Gastrocnemius medialis (tissue), 4 donors: ENCODE measurements around the gene CWC15.

ENCODE experiments used
- POLR2A ChIP-seq, 2 donors: fragments of 450-650 bp; IDR thresholded peaks; one replicate each; pipeline ENCODE4 v1.6.1; 2017; ENCODE audit warnings: antibody characterized with exemption in 2 of 2, mild to moderate bottlenecking in 2 of 2, moderate library complexity in 2 of 2
- TF ChIP-seq, protein P1 (sequence below), 5 experiments: fragments of 450-650 bp in 3 of 5; fragments of 200-600 bp in 2 of 5; sonication (generic) in 2 of 5; IDR thresholded peaks in 4 of 5; conservative IDR thresholded peaks in 1 of 5; 1 replicate in 4 of 5; 2 replicates in 1 of 5; pipeline ENCODE4 v1.5.1; 2016 to 2019; ENCODE audit warnings: antibody characterized with exemption in 5 of 5, mild to moderate bottlenecking in 3 of 5, moderate library complexity in 3 of 5

DNA sequence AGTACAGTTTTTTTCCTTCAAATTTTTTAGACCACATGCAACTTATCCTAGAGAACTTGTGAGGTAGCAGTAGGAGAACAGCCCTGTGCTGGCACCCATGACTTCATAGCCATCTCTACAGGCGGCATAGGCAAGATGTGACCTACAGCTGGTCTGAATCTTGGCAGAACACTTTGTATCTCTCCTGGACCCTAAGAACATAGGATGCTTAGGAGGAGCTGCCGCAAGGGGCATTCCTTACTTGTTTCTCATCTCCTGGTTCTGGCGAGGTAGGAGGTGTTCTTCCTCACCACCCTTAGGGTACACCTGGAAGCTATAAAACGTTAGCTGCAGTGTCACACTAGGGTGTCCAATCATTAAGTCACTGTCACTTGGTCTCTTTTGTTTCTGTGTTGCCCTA is 16.4 kb downstream of the CWC15 start:
- TF ChIP-seq, protein P1, sequence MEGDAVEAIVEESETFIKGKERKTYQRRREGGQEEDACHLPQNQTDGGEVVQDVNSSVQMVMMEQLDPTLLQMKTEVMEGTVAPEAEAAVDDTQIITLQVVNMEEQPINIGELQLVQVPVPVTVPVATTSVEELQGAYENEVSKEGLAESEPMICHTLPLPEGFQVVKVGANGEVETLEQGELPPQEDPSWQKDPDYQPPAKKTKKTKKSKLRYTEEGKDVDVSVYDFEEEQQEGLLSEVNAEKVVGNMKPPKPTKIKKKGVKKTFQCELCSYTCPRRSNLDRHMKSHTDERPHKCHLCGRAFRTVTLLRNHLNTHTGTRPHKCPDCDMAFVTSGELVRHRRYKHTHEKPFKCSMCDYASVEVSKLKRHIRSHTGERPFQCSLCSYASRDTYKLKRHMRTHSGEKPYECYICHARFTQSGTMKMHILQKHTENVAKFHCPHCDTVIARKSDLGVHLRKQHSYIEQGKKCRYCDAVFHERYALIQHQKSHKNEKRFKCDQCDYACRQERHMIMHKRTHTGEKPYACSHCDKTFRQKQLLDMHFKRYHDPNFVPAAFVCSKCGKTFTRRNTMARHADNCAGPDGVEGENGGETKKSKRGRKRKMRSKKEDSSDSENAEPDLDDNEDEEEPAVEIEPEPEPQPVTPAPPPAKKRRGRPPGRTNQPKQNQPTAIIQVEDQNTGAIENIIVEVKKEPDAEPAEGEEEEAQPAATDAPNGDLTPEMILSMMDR (IDR thresholded peaks at IDR 0.05 in 4 of 5, conservative IDR thresholded peaks at IDR 0.05 in 1 of 5), result no peak
- no peak for TF ChIP-seq POLR2A (IDR thresholded peaks at IDR 0.05)
